ENCODE results near the gene SCARF2.
"Not testable (repeated sequence)": the region's sequence is repeated elsewhere in the genome, so short reads cannot be mapped to it uniquely, and the experiment has no call there.

The SCARF2 gene

GRCh38 chr22:20386972-20387371 lies 50.7 kb downstream of the SCARF2 start:
- no peak overlapping the region for H3K4me3 Mint-ChIP-seq
- no peaks in the 10 kb centered on the region for H3K36me3 Mint-ChIP-seq

DNA sequence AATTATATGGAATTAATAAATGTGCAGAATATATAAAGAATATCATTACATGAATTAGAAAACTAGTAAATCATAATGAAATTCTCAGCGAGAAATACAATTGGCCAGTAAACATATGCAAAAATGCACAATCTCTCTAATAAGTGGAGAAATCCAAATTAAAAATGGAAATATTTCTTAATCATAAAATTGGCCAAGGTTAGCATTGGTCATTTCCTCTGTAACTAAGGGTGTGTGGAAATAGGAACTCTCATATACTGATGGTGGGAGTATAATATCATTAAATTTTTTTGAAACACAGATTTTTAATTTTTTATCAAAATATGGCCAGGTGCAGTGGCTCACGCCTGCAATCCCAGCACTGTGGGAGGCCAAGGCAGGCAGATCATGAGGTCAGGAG lies 51.3 kb downstream of the SCARF2 start:
- no peak for DNase-seq

More at GRCh38 chr22:20386972-20387371, 50.7 kb downstream of the SCARF2 start:
- CTCF ChIA-PET, result no interaction called here
- peaks cover 5% of the 10 kb centered on the region for H3K9me3 Mint-ChIP-seq
- H3K4me1 Mint-ChIP-seq, result no peaks in the 10 kb centered on the region
- no peak for DNase-seq
- H3K27ac Mint-ChIP-seq, result no peak overlapping the region
- peaks cover 32% of the 10 kb centered on the region for H3K27me3 Mint-ChIP-seq

GRCh38 chr22:20384865-20385264 lies 52.8 kb downstream of the SCARF2 start:
- no peak for DNase-seq
- no peaks in the 10 kb centered on the region for H3K36me3 Mint-ChIP-seq
- peaks cover 5% of the 10 kb centered on the region for H3K9me3 Mint-ChIP-seq
- CTCF ChIA-PET, result no interaction called here
- no peak overlapping the region for H3K27ac Mint-ChIP-seq
- H3K4me3 Mint-ChIP-seq, result no peak overlapping the region
- no peaks in the 10 kb centered on the region for H3K4me1 Mint-ChIP-seq
- H3K27me3 Mint-ChIP-seq, result peaks cover 35% of the 10 kb centered on the region

More for the DNA sequence above, 51.3 kb downstream of the SCARF2 start:
- Mint-ChIP-seq H3K9me3 (peaks cover 5% of the 10 kb centered on the region), H3K27ac (no peak overlapping the region), H3K36me3 (no peaks in the 10 kb centered on the region), H3K4me1 (no peaks in the 10 kb centered on the region), H3K4me3 (no peak overlapping the region), H3K27me3 (peaks cover 35% of the 10 kb centered on the region)
- CTCF ChIA-PET, result no interaction called here

DNA sequence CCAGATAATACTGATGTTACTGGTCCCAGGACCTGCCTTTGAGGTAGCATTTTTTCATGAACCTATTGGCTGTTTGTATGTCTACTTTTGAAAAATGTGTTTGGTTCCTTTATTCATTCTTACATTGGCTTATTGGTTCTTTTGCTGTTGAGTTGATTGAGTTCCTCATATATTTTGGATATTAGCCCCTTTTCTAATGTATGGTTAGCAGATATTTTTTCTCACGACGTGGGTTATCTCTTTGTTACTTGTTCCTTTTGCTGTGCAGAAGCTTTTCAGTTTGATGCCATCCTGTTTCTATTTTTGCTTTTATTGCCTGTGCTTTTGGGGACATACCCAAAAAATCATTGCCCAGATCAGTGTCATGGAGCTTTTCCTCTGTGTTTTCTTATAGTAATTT lies 53.5 kb downstream of the SCARF2 start:
- peaks cover 3% of the 10 kb centered on the region for H3K9me3 Mint-ChIP-seq

DNA sequence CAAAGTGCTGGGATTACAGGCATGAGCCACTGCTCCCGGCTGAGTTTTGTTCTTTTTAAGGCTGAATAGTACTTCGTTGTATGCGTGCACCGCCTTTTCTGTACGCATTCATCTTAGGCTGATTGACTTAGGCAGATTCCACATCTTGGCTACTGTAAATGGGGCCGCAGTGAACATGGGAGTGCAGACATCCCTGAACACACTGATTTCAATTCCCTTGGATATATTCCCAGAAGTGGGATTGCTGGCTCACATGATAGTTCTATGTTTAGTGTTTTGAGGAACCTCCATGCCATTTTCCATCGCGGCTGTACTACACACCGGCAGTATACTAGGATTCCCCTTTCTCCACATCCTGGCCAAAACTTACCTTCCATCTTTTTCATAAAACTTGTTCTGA lies 54.1 kb downstream of the SCARF2 start:
- H3K27me3 Mint-ChIP-seq, result peaks cover 32% of the 10 kb centered on the region
- CTCF ChIA-PET, result no interaction called here
- no peaks in the 10 kb centered on the region for H3K4me1 Mint-ChIP-seq
- no peaks in the 10 kb centered on the region for H3K36me3 Mint-ChIP-seq
- no peaks in the 10 kb centered on the region for H3K9me3 Mint-ChIP-seq
- no peak overlapping the region for H3K4me3 Mint-ChIP-seq
- no peak overlapping the region for H3K27ac Mint-ChIP-seq
- no peak for DNase-seq

More for the DNA sequence above, 53.5 kb downstream of the SCARF2 start:
- Mint-ChIP-seq H3K27ac (no peak overlapping the region), H3K4me1 (no peaks in the 10 kb centered on the region), H3K4me3 (no peak overlapping the region), H3K27me3 (peaks cover 32% of the 10 kb centered on the region), H3K36me3 (no peaks in the 10 kb centered on the region)
- no peak for DNase-seq
- CTCF ChIA-PET, result no interaction called here

- Mint-ChIP-seq H3K36me3 (no peaks in the 10 kb centered on the region), H3K4me3 (no peak overlapping the region), H3K4me1 (no peaks in the 10 kb centered on the region), H3K27me3 (peaks cover 26% of the 10 kb centered on the region), H3K9me3 (no peaks in the 10 kb centered on the region), H3K27ac (no peak overlapping the region)
- no peak for DNase-seq
- CTCF ChIA-PET, result no interaction called here
Measured at GRCh38 chr22:20380486-20380885, 57.1 kb downstream of the SCARF2 start.

GRCh38 chr22:20378684-20379083 lies 58.9 kb downstream of the SCARF2 start:
- peaks cover 22% of the 10 kb centered on the region for H3K27me3 Mint-ChIP-seq
- H3K4me3 Mint-ChIP-seq, DNase-seq, H3K9me3 Mint-ChIP-seq, CTCF ChIA-PET, H3K27ac Mint-ChIP-seq, H3K36me3 Mint-ChIP-seq, H3K4me1 Mint-ChIP-seq: not testable (repeated sequence)

DNA sequence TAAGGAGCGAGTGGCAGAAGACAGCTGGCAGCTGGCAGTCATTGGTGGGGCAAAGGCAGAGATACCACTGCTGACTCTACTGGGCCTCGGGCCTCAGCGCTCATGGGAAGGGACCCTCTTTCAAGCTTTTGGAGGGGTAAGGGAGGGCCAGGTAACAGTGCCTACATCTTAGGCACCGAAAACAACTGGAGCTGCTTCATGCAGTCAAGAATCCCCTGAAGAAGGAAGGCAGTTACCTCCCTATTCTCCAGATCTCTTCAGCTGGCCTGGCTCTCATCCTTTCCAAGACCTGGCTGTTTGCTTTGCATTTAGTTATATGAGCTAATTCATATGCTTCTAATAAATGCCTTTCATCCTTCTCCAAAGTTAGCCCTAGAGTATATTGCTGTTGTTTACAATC lies 59.5 kb downstream of the SCARF2 start:
- no peak overlapping the region for H3K27ac Mint-ChIP-seq
- no peaks in the 10 kb centered on the region for H3K36me3 Mint-ChIP-seq
- no peaks in the 10 kb centered on the region for H3K4me1 Mint-ChIP-seq
- no peaks in the 10 kb centered on the region for H3K9me3 Mint-ChIP-seq
- no peak overlapping the region for H3K4me3 Mint-ChIP-seq
- CTCF ChIA-PET, result no interaction called here
- no peak for DNase-seq
- H3K27me3 Mint-ChIP-seq, result peaks cover 28% of the 10 kb centered on the region

GRCh38 chr22:20376983-20377382 lies 60.6 kb downstream of the SCARF2 start:
- H3K4me1 Mint-ChIP-seq, DNase-seq, H3K4me3 Mint-ChIP-seq, H3K27ac Mint-ChIP-seq, H3K9me3 Mint-ChIP-seq, H3K36me3 Mint-ChIP-seq, CTCF ChIA-PET: not testable (repeated sequence)
- H3K27me3 Mint-ChIP-seq, result peaks cover 29% of the 10 kb centered on the region

DNA sequence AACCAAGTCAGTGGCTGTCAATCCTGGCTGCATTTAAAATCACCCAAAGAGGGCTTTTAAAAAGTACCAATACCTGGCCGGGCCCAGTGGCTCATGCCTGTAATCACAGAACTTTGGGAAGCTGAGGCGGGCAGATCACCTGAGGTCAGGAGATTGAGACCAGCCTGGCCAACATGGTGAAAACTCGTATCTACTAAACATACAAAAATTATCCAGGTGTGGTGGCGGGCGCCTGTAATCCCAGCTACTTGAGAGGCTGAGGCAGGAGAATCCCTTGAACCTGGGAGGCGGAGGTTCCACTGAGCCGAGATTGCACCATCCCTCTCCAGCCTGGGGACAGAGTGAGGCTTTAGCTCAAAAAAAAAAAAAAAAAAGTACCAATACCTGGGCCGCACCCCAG lies 61.3 kb downstream of the SCARF2 start:
- H3K27ac Mint-ChIP-seq, DNase-seq, H3K9me3 Mint-ChIP-seq, CTCF ChIA-PET, H3K4me3 Mint-ChIP-seq, H3K36me3 Mint-ChIP-seq, H3K4me1 Mint-ChIP-seq: not testable (repeated sequence)
- H3K27me3 Mint-ChIP-seq, result peaks cover 25% of the 10 kb centered on the region

All from activated naive CD4-positive, alpha-beta T cell treated with anti-CD3 and anti-CD28 coated beads, Interleukin-2, amount 10 ng/mL, durations not matched to agents 7 days and 5 days (primary cell).